ENCODE measurements around the gene DSTYK. TPM values are rescaled to one million over a fixed set of nuclear protein-coding genes. Genes with fewer than 3 reads are reported as not detected.

Gene DSTYK
- polyA plus RNA-seq, 12 donors, result 6.0 to 9.3 (median 8.1) TPM; not detected in 1

DNA sequence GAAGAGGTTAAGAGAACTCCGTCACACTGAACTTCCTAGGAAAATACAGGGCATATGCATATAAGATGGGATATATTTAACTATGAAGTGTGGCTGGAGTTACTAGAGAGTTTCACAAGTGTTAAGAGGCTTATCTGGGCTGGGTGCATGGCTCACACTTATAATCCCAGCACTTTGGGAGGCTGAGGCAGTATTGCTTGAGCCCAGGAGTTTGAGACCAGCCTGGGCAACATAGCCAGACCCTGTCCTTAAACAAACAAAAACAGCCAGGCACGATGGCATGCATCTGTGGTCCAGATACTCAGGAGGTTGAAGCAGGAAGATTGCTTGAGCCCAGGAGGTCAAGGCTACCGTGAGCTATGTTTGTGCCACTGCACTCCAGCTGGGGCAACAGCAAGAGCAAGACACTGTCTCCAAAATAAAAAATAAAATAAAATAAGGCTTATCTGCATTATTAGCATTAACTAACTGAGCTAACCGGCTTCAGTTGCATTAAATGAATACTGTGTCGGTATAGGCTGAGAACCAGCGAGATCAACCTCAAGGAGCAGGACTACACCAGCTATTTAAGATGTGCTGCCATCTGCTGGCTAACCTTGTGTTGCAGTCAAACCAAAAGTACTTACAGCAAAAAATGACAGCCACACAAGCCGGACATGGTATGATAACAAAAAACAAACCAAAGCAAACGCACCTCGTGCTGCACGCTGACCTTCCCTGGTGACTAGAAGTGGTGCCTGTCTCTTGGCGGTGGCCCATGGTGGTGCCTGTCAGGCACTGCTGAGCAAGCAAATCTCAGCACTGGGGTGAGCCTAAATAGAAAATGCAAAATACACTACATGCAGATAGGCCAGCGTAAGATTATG, 70.0 kb downstream of the DSTYK start:
- DNase-seq, result peak; percentile 81

DNA sequence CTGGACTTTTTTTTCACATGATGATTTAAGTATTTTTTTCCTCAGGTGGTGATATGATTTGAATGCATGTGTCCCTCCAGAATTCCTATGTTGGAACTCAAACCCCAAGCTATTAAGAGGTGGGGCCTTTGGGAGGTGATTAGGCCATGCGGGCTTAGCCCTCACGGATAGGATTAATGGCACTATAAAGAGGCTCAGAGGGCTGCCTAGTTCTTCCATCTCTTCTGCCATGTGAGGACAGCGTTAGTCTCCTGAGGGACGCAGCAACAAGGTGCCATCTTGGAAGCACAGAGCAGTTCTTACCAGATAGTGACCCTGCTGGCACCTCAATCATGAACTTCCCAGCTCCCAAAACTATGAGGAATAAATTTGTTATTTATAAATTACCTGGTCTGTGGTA, 71.4 kb downstream of the DSTYK start:
- no peak for DNase-seq

DNA sequence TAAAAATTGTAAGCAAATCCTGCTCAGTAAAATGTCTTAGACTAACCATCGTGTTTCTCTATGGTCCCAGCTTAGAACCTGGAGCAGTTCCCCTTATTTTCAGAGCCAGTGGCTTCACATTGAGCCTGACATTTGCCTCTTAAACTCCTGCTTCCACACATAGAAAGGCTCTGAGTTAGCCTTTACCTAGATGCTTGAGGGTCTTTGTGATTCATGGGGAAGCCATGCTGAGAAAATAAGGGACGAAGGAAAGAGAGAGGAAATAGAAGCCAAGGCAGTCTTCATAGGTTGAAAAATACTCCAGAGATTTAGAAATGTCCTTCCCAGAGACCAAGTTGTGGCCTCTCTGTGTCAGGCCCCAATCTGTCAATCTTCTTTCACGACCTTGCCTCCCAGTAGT, 73.6 kb downstream of the DSTYK start:
- no peak for DNase-seq

DNA sequence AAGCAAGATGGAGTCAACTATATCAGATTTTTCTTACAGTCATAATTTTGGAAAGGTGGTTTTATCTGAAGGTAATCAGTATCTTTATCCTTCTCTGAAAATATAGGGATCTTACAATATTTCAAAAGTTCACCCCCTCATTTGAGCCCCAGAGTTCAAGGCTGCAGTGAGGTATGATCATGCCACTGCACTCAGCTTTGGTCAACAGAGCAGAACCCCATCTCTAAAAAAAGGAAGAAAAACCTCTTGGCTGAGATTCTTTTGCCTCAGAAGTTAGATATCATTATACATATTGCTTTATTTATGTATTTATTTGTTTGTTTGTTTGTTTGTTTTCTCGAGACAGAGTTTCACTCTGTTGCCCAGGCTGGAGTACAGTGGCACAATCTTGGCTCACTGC, 78.2 kb downstream of the DSTYK start:
- no peak for DNase-seq

DNA sequence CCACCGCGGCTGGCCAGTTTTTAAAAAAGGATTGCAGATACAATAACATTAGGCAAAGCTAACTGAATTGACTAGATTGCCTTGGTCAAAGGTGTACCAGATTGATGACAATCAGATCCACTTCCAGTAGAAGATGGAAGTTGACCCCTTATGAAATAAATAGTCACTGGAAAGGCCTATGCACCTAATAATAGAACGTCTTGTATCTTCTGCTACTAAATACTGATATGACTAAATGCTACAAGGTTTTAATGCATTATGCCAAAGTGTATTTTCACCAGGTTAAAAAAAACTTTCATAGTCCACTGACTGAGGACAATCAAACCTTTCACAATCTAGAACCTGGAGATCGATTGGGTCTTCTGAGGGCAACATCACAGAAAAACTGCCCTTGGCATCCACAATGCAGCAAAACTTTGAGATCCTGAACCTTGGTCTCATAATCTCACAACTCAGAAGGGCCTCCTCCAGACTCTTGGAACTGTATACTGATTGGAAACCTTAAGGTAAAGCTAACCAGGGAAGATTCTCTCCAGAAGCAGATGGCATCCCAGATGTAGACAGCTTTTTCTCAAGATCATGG, 82.0 kb downstream of the DSTYK start:
- DNase-seq, result no peak

DNA sequence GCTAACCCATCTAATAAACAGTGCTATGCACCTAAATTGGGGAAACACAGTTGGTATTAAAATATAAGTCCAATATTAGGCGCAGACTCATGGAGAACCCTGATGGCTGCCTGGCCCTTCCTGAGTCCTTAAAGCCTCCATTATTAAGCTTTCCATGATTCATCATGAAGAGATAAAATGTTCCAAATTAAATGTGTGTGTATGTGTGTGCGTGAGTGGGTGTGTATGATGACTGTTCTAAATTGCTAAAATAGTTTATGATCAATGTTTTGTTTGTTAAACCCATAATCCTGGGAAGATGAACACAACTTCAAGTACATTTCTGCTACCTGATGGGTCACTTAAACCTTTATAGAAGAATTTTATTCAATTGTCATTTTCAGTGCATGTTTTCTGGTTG, 83.5 kb downstream of the DSTYK start:
- DNase-seq, result no peak

DNA sequence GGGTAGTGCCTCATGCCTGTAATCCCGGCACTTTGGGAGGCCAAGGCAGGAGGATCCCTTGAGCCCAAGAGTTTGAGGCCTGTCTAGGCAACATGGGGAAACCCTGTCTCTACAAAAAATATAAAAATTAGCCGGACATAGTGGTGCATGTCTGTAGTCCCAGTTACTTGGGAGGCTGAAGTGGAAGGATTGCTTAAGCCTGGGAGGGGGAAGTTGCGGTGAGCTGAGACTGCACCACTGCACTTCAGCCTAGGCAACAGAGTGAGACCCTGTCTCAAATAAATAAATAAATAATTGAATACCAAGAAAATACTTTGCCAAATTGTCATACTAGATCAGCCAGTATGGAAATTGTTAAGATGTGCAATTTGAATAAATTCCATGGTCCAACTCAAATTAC, 83.9 kb downstream of the DSTYK start:
- DNase-seq, result no peak

DNA sequence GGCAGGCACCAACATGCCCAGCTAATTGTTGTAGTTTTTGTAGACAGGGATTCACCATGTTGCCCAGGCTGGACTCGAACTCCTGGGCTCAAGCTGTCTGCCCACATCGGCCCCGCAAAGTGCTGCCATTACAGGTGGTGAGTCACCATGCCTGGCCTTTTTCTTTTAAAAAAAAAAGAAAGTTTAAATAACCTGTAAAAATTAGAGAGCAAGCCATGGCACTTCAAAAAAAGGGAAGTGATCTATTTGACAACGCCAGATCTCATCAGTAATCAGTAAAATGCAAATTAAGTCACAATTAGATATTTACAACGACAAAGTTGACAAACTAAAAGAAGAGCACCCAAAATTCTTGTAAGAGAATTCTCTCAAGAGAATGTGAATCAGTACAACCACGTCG, 86.8 kb downstream of the DSTYK start:
- DNase-seq, result no peak

DNA sequence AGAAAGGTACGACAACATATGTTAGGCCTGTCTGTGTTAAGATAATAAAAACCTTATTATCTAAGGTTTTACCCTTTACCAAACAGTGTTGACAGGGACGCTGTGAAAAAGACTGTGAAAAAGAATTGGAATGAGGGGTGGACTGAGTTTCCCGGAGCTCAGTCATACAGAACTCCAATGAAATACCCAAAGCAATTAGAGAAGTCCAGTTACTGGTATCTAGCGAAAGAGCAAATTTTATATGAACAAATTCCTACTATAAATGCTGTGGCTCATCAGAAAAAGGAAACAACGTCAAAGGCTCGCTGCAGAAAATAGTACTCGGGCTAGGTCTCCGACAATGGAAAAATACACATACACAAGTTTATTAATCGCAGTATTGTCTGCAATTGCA, 89.0 kb downstream of the DSTYK start:
- no peak for DNase-seq

DNA sequence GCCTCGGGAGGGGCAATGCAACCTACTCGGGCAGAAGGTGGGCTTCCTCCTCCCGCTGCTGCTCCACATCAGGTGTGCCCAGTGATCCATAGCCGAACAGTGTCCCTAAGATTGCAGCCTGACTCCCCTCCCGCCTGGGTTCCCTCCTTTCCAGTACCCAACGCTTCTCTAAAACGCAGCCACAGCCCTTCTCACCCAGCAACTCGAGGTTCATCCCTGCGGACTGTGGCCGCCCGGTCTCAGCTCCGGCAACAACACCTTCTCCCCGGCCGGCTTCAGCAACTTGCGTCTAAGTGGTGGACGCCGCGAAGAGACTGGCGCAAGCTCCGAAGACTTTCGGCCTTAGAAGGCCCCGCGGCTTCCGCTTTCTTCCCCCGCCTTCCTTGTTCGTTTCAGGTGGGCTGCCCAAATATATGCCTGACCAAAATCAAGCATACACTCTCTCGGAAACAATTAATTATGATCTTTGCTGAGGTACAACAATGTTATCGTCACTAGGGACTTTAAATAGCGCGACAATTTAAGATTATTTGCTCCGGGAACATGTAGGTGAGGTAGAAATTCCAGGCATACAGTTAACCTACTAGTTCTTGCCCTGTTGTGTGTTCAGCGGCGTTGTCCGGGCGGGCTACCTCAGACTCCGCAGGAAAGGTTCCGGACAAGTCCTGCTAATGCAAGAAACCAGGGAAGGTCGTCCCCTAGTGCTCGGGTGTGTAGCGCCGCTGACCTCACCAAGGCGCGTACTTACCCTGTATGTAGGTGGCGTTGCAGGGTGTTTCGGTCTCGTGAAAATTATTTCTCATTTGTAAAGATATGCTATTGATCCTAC, 89.6 kb downstream of the DSTYK start, which contains the start of gene RBBP5:
TSS of gene RBBP5 (minus strand) at position 319 of the 829 bp plus-strand sequence. CDS start at position 214, 105 bp downstream.
- DNase-seq, result peak; percentile 97

DNA sequence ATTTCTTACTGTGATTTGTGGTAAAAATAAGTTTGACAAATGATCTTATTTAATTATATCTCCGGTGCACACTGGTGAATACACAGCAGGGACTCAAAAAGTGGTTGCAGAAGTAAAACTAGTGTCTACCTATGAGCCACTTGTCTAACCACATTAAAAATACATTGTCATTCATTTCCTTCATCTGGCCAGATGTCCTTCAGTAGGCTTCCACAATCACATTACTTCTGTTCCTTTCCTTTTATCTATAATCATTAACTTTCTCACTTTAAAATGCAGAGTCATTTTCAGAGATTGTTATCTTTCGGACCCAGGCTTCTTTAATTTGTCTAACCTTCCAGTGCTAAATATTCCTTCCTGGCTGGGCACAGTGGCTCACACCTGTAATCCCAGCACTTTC, 92.8 kb downstream of the DSTYK start:
- no peak for DNase-seq

DNA sequence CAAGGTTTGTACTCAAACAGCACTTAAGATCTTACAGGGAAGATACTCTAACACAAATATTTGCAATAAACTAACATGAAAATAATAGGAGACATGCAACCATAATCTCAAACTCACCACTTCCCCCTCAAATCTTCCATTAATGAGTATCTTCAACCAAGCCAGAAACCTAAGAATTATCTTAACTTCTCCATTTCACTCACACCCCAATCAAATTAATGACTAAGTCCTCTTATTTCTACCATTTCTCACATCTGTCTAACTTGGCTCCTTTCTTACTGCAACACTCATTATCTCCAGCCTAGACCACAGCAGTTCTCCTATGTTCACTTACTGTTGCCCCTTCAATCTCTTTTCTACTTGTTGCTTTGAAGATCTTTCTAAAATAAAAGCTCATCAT, 100.1 kb downstream of the DSTYK start:
- DNase-seq, result no peak

DNA sequence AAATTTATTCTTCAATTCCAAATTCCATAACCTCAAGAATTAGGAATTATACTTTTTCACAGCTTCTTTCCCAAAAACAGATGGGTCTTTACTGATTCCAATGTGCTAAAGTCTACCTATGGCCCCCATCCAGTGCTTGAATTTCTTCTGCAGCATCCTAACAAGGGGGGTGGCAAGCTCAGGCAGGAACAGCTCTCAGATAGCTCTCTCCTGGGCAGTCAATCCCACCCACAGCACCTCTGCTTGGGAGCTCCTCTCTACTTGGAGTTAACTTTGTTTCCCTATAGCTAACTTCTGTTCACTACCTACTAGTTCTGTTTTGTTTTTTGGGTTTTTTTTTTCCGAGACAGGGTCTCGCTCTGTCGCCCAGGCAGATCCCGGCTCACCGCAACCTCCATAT, 101.8 kb downstream of the DSTYK start:
- DNase-seq, result no peak

DNA sequence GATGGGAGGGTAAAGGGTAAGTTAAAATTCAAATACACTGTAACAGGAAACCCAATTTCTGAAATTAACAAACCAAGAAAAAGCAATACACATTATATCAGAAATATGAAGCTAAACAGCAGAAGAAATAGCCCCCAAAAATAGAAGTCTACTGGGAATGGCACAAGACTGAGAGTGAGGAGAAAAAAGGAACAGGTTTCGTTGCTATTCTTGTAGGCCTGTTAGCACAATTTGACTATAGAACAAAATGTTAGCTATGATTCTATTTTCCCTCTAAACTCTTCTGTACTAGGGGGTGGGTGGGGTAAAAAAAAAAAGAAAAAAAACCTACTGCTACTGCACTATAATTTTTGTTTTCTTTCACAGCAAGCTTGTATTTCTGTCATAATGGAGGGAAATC, 102.2 kb downstream of the DSTYK start:
- DNase-seq, result no peak

DNA sequence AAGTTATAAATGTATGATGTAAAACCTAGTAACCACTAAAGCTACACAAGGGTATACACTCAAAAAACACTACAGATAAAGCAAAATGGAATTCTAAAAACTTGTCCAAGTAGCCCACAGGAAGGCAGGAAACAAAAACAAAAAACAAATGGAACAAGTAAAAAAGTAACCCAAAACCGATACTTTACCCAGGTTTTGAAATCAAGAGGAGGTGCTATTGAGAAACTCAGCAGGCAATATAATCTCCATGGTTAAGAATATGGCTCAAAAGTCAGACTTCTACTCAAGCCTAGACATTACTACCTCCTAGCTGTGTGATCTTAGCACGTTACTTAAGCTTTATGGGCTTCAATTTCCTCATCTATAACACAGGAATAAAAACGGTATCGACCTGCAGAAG, 103.0 kb downstream of the DSTYK start:
- no peak for DNase-seq

DNA sequence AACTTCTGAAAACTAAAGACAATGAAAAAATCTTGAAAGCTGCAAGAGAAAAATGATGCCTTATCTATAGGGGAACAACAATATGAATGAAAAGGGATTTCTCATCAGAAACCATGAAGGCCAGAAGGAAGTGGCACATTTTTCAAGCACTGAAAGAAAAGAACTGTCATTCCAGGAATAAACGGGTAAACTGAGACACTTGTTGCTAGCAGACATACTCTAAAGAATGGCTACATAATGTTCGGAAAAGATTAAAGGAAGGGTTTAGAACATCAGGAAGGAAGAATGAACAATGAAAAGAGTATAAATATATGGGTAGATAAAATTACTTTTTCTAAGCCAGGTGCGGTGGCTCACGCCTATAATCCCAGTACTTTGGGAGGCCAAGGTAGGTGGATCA, 104.2 kb downstream of the DSTYK start:
- no peak for DNase-seq

DNA sequence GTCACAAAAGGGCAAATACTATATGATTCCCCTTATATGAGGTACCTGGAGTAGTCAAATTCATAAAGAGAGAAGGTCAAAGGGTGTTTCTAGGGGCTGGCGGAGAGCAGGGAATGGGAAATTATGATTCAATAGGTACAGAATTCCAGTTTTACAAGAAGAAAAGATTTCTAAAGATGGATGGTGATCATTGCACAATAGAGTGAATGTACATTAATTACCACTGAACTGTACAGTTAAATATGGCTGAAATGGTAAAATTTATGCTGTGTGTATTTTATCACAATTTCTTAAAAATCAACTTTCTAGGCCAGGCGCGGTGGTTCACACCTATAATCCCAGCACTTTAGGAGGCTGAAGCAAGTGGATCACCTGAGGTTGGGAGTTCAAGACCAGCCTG, 109.1 kb downstream of the DSTYK start:
- no peak for DNase-seq

DNA sequence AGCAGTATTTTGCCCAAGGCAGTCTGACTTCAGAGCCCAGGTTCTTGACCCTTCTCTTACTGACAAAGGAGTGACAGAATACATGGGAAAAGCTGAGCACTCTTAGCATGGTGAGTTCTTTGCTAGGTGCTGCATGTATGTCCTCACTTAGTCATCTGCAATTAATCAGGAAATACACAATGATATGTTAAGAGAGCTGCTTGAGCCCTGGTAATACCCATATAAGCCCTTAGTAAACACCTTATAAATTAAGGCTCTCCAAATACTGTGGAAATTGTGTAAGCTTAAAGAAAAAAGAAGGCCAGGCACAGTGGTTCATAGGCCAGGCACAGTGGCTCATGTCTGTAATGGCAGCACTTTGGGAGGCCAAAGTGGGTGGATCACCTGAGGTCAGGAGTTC, 113.3 kb downstream of the DSTYK start:
- DNase-seq, result no peak

DNA sequence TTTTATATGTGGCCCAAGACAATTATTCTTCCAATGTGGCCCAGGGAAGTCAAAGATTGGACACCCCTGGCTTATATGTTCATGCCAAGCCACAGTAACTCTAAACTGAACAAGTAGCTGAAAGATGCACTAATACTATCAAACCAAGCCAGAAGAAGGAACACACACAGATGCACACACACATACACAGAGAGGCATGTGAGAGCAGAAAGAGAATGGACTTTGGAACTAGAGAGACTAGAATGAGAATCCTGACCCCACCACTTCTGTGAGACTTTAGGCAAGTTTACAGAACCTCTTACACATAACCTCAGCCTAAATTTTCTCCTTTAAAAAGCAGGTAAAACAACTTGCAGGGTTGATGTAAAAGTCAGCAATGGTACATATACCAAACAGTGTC, 116.1 kb downstream of the DSTYK start:
- no peak for DNase-seq

All from muscle of arm (tissue), 12 donors.